Left renal pelvis (tissue), 4 donors: ENCODE data around the gene TRPC4AP. TPM values are rescaled to one million over a fixed set of nuclear protein-coding genes. Genes with fewer than 3 reads are reported as not detected.

Experiments
- polyA plus RNA-seq, 4 donors: library from polyadenylated mRNA; unstranded; fragments of 120-200 nt; gene quantifications; one replicate each; pipeline ENCODE4 v1.2.1, GENCODE V29; 2013; ENCODE audit not compliant: insufficient read length in 4 of 4

TRPC4AP gene
- polyA plus RNA-seq, 4 donors: 65.7 to 71.0 (median 67.1) TPM

Other genes starting within 250 kb of the TRPC4AP start
- 10 to 100 TPM; 18.2 to 36.5 (median 21.8) TPM for gene GGT7, start 220.0 kb downstream of the TRPC4AP start, polyA plus RNA-seq
- 10 to 100 TPM; 27.8 to 49.3 (median 36.2) TPM for gene ACSS2, start 216.2 kb downstream of the TRPC4AP start, polyA plus RNA-seq
- 10 to 100 TPM; 33.1 to 56.5 (median 52.9) TPM for gene GSS, start 137.0 kb downstream of the TRPC4AP start, polyA plus RNA-seq
- 1 to 10 TPM in 2 of 4 donors, under 1 TPM in 2; 0.79 to 1.9 (median 1.3) TPM for gene MYH7B, start 136.9 kb downstream of the TRPC4AP start, polyA plus RNA-seq
- 10 to 100 TPM; 10.1 to 17.4 (median 15.8) TPM for gene EDEM2, start 54.5 kb upstream of the TRPC4AP start, polyA plus RNA-seq
- gene PROCR, start 79.3 kb upstream of the TRPC4AP start, polyA plus RNA-seq: 100 to 1,000 TPM in 1 of 4 donors, 10 to 100 TPM in 2, 1 to 10 TPM in 1; 10.0 to 100 (median 12.0) TPM
- 1 to 10 TPM; 1.5 to 2.4 (median 2.2) TPM for gene MMP24, start 133.9 kb upstream of the TRPC4AP start, polyA plus RNA-seq
- gene MMP24OS, start 185.3 kb upstream of the TRPC4AP start, polyA plus RNA-seq: 10 to 100 TPM; 27.5 to 54.7 (median 33.1) TPM
- 100 to 1,000 TPM in 3 of 4 donors, 10 to 100 TPM in 1; 82.7 to 165 (median 130) TPM for gene EIF6, start 192.0 kb upstream of the TRPC4AP start, polyA plus RNA-seq
- gene FAM83C, start 199.6 kb upstream of the TRPC4AP start, polyA plus RNA-seq: under 1 TPM in 1 of 4 donors, not detected in 3; 0.09 TPM